Stimulated activated CD8-positive, alpha-beta memory T cell treated with anti-CD3 and anti-CD28 coated beads, Interleukin-2, amount 100 ng/mL, for 48 hours (primary cell): ENCODE results near the gene TMBIM6.
A peak's percentile ranks its signal among the peaks of the same experiment; 100 is the strongest.
"Not testable (repeated sequence)": the region's sequence is repeated elsewhere in the genome, so short reads cannot be mapped to it uniquely, and the experiment has no call there.

Experiments used
- DNase-seq, 2 donors: peaks; one replicate each; pipeline ENCODE4 v3.0.0-alpha.2; 2020; ENCODE audit warnings: low read depth in 2 of 2

The TMBIM6 gene

DNA sequence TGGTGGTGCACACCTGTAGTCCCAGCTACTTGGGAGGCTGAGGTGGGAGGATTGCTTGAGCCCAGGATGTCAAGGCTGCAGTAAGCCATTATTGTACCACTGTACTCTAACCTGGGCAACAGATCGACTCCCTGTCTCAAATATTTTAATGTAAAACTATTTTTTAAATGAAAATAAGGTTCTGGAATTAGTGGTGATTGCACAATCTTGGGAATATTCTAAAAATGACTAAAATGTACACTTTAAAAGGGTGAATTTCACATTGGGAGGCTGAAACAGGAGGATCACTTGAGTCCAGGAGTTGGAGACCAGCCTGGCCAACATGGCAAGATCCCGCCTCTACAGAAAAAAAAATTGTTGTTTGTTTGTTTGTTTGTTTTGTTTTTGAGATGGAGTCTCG lies 12.9 kb upstream of the TMBIM6 start:
- DNase-seq, result no peak

DNA sequence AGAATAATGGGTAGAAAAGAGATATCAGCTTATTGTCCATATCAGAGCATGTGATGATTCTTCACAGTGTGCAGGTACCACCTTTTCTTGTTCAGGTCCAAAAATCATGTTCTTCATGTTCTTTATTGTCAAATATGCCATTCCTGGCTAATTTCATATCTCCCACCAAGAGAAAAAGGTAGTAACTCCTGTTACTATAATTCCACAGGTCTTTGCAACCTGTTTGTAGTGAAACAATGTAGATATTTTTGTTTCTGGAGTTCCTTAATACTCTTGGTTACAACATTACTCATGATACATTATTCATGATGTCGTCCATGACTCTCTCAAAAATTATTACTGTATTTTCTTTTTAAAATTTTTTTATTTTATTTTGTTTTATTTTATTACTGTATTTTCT lies 11.3 kb upstream of the TMBIM6 start:
- no peak for DNase-seq

DNA sequence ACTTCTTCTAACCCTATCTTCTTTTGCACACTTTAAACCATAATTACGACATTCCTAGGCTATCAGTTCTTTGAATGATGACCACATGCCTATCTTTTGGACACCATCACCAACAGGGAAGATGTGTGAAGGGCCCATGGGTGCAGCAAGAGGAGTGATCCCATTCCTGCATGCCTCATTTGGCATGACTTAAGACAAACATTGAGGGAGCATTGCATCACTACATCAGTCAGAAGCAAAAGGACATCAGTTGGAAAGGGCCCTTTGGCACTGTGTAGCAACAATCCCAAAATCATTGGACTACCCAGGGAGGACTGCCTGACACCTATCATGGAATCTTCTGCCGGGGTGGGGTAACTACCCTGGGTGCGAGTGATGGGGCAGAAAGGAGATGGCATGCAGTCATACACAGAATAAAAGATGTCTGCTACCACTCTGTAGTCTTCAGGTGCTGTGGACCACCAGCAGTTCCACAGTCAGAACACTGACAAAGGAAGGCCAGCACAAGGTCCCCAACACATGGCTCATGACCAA lies 10.7 kb upstream of the TMBIM6 start:
- DNase-seq, result no peak

DNA sequence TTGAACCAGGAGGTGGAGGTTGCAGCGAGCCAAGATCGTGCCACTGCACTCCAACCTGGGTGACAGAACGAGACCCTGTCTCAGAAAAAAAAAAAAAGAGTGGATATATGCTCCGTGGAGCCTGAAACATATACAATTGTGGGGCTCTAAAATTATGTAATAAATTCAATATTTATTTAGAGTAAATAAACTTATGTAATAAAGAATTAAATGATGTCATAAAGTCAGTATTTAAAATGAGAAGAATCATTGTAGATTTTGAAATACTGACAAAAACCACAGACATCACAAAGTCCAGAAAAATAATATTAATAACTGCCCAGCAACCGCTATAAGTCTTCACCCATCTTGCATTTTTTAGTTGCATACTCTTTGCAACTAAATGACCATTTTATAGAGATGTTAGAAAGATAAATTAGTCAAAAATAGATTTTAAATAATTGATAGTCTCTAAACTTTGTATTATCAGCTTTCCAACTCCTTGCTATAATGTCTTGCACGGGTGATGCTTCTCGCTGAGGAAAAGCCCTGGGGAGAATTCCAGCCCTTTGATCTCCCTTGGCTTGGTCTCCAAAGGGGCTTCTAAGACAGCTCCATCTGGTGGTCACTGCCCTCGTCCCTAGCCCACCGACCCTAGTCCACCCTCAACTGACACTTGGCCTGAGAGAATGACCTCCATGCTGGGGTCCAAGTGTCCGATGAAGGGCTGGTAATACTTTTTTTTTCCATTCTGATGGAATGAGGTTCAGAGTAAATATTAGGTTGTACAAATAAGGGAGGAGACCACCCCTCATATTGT lies 7.9 kb upstream of the TMBIM6 start:
- DNase-seq, result no peak

DNA sequence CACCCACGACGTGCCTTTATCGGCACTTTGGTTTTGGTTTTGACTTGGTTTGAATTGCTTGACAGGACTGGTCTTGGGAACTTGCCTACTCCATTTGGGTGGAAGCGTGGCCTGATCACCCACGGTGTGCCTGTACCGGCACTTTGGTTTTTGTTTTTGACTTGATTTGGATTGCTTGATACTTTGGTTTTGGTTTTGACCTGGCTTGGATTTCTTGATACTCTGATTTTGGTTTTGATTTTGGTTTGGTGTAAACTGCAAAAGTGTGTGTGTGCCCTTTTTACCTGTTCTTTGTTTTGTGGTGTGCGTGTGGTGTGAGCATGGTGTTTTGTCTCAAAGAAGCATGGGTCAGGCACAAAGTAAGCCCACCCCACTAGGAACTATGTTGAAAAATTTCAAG lies 6.5 kb upstream of the TMBIM6 start:
- DNase-seq, result not testable (repeated sequence)

DNA sequence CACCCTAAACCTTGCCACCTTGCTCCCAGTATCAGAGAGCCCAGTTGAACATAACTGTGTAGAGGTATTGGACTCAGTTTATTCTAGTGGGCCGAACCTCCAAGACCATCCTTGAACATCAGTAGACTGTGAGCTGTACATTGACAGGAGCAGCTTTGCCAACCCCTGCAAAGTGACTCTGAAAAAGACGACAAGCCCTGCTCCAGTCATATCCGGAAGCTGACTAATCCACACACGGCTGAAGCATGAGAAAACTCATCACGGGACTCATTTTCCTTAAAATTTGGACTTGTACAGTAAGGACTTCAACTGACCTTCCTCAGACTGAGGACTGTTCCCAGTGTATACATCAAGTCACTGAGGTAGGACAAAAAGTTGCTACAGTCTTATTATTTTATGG lies 2.6 kb upstream of the TMBIM6 start:
- not testable (repeated sequence) for DNase-seq

DNA sequence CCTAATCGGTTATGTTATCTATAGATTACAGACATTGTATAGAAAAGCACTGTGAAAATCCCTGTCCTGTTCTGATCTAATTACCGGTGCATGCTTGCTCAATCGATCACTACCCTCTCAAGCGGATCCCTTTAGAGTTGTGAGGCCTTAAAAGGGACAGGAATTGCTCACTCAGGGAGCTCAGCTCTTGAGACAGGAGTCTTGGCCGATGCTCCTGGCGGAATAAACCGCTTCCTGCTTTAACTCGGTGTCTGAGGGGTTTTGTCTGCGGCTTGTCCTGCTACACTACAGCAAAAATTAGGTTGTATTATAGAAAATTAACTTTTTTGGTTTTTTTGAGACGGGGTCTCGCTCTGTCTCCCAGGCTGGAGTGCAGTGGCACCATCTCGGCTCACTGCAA lies 1.1 kb upstream of the TMBIM6 start:
- DNase-seq, result not testable (repeated sequence)

DNA sequence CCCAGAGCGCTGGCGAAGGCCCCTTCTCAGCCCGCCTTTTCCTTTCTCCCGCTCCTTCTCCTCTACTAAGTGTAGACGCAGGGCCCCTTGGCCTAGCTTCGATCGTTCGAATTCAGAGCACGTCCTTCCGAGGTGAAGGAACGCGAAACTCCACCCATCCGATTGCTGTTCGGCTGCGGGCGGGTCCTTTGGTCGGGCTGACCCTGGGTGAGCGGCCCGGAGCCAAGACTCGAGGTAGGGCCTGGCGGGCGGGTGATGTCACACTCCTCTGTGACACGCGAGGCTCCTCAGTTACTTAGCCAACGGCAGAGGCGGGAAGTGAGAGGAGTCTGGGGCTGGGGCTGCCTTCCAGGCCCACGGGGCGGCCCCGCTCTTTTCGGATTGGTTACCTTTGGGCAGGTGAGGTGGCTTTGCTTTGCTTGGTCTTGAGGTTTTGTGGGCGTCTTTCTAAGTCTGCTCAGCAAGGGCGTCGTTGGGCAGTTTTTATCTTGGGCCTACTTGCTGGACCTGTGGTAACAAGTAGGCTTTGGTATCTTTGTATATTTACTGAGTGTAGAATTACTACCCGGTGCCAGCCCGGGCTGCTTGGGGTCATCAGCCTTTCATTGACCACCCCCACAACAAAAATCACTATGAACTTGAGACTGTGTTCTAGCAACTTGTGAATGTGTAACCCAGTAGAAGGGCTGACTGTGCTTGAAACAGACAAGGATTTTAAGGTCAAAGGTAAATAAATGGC lies 694 bp downstream of the TMBIM6 start:
- DNase-seq, result peak; percentile 82 to 86

DNA sequence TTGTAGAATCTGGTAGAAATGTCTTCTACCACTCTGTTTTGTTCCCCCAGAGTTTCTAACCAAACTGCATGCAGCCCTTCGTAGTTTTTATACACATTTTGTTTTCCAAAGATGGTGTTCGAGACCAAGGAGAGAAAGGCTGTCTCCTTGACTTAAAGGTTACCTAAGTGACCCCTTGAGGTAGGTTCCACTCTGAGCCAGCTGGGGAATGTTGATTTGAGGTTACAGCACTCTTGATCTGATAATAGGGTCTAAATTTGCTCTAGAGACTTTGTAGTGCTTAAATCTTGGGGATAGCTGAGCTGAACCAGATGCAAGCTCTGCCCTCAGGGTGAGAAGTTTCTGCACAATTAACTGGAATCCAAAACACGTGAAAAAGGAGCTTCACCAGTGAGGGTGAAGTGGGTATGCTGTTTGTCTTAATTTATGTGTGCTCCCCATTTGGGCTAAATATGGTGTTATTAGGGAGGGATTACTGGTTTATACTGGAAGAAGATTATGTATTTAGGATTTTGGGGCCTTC lies 3.1 kb downstream of the TMBIM6 start:
- DNase-seq, result no peak

DNA sequence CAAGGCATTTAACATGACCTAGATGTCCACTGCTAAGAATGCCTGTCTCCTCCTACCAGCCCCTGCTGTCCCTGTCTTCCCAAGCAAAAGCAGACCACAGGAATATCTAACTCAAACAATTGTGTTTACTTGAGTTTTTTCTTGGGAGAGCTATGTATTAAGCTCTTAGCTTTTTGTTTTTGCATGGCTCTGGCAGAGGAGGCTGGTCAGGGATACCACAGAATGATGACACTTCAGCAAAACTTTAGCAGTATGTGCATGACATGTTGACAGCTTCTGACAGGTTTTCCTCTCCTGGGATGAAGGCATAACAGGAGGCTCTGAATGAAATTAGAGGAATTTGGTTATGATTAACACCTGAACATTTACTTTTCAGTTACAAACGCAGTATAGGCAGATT lies 6.9 kb downstream of the TMBIM6 start:
- no peak for DNase-seq

DNA sequence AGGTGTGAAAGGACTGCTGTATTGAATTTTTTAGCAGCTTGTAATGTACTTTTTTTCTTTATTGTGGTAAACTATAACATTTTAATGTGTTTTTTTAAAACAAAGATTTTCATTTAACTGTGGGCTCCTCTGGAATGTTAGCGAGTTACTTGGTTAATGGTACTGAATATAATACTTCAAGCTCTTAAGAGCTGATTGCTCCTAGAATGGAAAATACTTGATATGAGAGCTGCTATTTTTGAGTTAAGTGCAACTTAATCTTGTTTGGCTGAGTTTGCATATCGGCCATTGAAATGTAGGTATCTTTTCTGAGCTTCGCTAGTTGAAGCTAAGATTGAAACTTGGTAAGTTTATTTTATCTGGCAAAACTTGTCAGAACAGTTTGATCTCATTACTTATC lies 7.4 kb downstream of the TMBIM6 start:
- no peak for DNase-seq

DNA sequence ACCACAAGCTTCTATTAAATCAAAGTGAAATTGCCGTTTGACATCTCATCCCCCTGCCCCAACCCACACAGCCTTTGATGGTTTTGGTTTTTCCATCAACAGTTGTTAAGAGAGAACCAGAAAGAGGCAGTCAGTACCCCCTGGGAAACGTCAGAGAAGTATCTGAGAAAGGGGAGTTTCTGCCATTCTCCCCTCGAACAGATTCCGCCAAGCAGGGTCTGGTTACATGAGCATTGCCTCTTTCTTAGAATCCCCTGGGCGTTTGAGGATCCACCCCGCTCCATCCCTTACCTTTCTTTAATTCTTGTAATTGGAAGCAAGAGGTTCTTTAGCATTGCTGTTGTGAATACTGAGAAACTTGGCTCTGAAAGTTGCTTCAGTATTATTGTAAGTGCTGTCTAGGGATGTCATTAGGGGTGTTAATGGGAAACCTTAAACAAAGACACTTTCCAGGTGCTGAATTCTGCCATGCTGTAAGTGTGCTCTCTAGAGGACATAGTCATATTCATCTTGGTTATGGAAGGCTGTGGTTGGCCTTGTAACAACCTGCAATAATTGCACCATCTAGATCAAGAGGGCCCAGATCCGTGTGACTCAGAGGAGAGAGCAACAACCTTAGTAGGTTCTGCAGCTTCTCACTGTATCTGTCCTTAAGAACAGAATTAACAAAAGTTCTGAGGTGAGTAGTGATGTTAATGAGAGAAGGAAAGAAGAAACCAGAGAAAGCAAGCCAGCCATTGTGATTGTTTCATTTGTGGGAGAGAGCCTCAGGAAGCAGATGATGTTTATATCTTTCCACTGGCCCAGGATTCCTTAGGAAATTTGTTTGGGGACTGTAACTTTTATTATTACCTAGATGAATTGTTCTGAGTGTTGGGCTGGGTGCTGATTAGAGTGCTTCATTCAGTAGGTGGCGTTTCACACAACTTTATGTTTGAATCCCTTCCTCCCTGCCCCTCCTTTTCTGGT lies 9.0 kb downstream of the TMBIM6 start:
- peak in 1 of 2 donors; percentile 25 for DNase-seq

DNA sequence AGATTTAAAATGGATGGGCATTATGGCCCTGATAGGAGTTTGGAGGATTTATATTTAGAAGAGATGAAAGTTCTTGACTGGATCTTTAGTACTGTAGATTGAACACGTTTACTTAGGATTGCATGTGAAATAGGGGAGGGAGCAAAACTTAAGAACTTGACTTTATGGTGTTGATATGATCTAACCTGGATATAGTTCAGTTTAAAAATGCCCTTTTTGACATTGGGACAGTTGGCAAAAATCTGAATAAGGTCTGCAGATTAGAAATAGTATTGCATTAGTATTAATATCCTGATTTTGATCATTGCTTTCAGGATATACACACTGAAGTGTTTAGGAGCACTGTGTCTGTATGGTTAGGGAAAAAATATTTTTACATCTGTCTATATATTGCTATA lies 9.6 kb downstream of the TMBIM6 start:
- no peak for DNase-seq

DNA sequence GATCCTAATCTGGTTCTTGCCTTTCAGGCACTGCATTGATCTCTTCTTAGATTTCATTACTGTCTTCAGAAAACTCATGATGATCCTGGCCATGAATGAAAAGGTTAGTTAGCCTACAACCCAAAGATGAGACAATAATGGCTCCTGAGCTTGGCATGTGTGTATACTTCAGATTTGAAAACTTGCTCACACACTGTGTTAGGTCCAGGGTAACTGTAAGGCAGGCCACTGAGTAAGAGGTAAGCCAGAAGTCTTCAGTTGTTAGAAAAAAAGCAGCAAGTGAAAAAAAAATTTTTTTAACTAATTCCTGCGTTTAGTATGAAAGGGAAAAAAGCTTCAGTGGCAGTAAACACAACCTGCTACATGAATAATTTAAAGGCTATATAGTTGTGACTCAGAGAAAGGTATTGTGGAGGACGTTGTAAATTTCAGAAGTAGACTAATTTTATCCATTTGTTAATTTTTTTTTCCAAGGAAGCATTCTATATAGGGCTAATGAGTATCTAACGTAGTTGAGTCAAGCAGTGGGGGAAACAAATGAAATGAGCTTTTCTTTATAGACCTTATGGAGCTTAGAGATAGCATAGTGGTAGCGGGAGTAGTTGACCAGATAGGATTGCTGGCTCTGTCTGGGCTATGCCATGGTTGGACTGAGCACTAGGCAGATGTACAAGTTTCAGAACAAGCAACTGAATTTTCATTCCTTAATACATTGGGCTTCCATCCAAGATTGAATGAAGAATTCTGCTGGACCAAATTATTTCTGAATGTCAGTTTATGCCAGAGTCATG lies 20.5 kb downstream of the TMBIM6 start:
- DNase-seq, result no peak

DNA sequence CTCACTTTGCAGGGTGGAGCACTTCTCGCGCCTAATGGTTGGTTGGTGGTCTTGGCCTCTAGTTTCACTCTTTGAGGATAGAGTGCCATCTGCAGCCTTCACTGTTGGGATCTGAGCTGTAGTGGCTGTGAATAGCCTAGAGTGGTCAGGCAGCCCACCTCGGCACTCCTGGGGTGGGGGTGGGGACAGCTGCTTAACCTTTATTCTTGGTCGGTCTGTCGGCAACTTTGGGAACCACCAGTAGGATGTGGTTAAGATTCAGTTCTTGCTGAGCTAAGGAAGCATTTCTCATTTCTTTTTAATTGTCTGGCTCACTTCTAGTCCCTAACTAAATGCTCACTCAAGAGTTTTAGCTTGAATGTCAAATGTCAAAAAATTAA lies 21.1 kb downstream of the TMBIM6 start:
- DNase-seq, result peak in 1 of 2 donors; percentile 22

DNA sequence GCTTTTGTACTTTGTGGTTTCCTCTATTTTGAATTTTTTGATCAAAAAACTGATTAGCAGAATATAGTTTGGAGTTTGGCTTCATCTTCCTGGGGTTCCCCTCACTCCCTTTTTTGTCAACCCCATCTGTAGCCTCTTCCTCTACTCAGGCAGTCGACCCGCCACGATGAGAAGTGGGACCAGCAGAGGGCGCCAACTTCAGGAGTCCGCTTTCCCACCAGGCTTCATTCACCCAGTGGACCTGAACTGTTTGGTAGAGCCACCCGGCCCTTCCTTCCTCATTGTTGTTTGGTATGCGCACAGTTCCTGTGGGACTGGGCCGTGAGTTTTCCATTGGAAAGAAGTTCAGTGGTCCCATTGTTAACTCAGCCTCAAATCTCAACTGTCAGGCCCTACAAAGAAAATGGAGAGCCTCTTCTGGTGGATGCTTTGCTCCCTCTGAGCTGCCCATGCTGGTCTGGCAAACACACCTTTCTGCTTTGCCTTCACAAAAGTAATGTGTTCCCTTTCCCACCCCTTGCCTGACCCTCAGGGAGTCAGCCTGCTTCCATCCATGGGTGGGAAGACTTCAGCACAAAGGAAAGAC lies 21.7 kb downstream of the TMBIM6 start:
- DNase-seq, result peak; percentile 71 to 76

DNA sequence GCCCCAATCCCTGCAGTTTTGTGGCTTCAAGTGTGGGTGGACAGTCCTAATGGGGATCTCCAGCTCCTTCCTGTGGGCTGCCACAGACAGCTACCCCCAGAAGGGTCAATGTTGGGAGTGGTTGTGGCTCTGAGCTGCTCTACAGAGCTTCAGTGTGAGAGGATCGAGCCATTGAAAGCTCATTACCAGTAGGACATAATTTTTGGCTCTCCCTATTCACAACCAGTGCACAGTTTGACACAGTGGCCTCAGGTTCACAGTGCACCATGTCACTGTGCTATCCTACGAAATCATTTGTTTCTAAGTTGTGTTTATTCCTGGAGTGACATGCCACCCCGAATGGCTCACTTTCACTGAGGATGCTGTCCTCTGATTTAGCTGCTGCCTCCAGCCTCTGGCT lies 22.8 kb downstream of the TMBIM6 start:
- DNase-seq, result no peak

DNA sequence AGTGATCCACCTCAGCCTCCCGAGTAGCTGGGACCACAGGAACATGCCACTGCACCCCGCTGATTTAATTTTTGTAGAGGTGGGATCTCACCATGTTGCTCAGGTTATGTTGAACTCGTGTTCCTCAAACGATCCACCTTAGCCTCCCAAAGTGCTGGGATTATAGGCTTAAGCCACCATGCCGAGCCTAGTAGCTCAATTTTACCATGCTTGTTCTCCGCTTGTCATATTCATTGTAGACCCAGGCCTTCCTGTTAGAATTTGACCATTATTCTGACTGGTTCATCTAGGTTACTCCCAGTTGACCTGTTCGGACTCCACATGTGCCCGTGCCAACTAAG lies 24.7 kb downstream of the TMBIM6 start:
- DNase-seq, result no peak

DNA sequence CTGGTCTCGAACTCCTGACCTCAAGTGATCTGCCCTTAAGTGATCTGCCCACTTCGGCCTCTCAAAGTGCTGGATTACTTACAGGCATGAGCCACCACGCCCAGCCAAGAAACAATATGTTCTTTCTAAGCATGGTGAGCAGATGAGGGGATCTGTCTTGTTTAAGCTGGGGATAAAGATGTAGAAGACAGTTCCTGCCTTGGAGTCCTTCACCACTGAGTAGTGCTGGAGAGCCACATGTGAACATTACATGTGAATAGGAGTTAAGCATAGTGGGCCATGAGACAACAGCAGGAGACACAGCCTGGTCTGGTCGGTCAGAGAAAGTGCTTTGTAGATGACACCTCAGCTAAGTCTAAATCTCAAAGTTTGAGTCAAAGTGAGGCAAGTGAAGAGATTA lies 26.0 kb downstream of the TMBIM6 start:
- no peak for DNase-seq

DNA sequence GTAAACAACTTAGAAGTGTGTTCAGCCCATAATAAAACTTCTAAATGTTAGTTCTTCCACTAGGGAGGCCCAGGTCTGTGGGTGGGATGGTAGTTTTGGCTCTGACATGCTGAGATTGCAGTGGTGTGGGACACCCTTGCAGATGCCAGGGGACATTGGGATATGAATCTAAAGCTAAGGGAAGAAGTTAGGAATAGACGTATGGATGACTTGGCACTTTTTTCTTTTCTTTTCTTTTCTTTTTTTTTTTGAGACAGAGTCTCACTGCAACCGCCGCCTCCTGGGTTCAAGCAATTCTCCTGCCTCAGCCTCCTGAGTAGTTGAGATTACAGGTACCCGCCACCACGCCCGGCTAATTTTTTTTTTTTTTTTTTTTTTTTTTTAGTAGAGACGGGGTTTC lies 31.7 kb downstream of the TMBIM6 start:
- not testable (repeated sequence) for DNase-seq

DNA sequence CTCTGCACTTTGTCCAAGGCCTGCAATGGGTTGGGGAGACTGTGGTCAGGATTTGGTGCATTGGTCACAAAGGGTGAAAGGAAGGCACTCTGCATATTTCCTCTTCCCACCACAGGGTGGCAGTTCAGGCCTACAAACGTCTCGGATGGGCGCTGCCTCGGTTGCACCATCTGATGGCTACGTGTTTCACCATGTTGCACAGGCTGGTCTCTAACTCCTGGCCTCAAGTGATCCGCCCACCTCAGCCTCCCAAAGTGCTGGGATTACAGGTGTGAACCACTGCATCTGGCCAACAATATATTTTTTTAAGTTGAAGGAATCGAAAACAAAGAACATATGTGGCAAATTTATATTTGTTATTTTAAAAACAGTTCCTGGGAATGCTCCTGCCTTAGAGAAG lies 35.1 kb downstream of the TMBIM6 start:
- DNase-seq, result peak; percentile 23 to 37
